Loucy (cell line): ENCODE results near the gene EP400.

Source experiments
- H2AFZ ChIP-seq: fragments of 200-600 bp; sonication (generic); 2 replicates; pipeline ENCODE4 v1.6.0; 2016; ENCODE audit warnings: antibody characterized with exemption, mild to moderate bottlenecking, low read length, moderate library complexity
- H3F3A ChIP-seq: fragments of 200-600 bp; 2 replicates; pipeline ENCODE4 v1.6.0; 2016; ENCODE audit warnings: antibody characterized with exemption, low read depth, mild to moderate bottlenecking
- H3K27me3 ChIP-seq: fragments of 200-600 bp; sonication (generic); 2 replicates; pipeline ENCODE4 v1.6.1; 2014; ENCODE audit warnings: low read length, mild to moderate bottlenecking; ENCODE audit not compliant: insufficient read depth, poor library complexity, severe bottlenecking
- H3K36me3 ChIP-seq: fragments of 200-600 bp; sonication (generic); 2 replicates; pipeline ENCODE4 v1.6.1; 2016; ENCODE audit warnings: low read length; ENCODE audit not compliant: insufficient read depth
- H3K4me1 ChIP-seq: fragments of 200-600 bp; sonication (generic); 2 replicates; pipeline ENCODE4 v1.5.1; 2014; ENCODE audit warnings: low read length, mild to moderate bottlenecking; ENCODE audit not compliant: insufficient read depth, poor library complexity, severe bottlenecking
- H3K4me2 ChIP-seq: fragments of 200-600 bp; sonication (generic); 2 replicates; pipeline ENCODE4 v1.6.0; 2014; ENCODE audit warnings: antibody characterized with exemption, low read length, low read depth, mild to moderate bottlenecking; ENCODE audit not compliant: poor library complexity, severe bottlenecking
- H3K4me3 ChIP-seq: fragments of 200-600 bp; sonication (generic); 2 replicates; pipeline ENCODE4 v1.5.1; 2014; ENCODE audit warnings: low read length, mild to moderate bottlenecking, mixed read lengths; ENCODE audit not compliant: poor library complexity, severe bottlenecking
- H3K79me2 ChIP-seq: fragments of 200-600 bp; sonication (generic); 2 replicates; pipeline ENCODE4 v1.6.1; 2014; ENCODE audit warnings: low read length; ENCODE audit not compliant: insufficient read depth
- H3K9ac ChIP-seq: fragments of 200-600 bp; sonication (generic); 2 replicates; pipeline ENCODE4 v1.6.0; 2014; ENCODE audit warnings: mild to moderate bottlenecking, low read depth, low read length, moderate library complexity; ENCODE audit not compliant: poor library complexity, severe bottlenecking
- H3K9me2 ChIP-seq: fragments of 200-600 bp; sonication (generic); replicated peaks from 2 replicates; pipeline ENCODE4 v1.6.1; 2016; ENCODE audit warnings: low read depth, low read length, mixed read lengths
- H3K9me3 ChIP-seq: fragments of 200-600 bp; sonication (generic); 2 replicates; pipeline ENCODE4 v1.6.1; 2014; ENCODE audit warnings: mild to moderate bottlenecking, antibody characterized with exemption, low read length, low read depth; ENCODE audit not compliant: insufficient read depth
- H4K20me1 ChIP-seq: fragments of 200-600 bp; sonication (generic); 2 replicates; pipeline ENCODE4 v1.6.0; 2014; ENCODE audit warnings: antibody characterized with exemption, low read length, mild to moderate bottlenecking; ENCODE audit not compliant: insufficient read depth, poor library complexity, severe bottlenecking
- EZH2phosphoT487 ChIP-seq: fragments of 200-600 bp; IDR thresholded peaks from 2 replicates; pipeline ENCODE4 v1.6.1; 2018; ENCODE audit warnings: antibody characterized with exemption, mild to moderate bottlenecking, moderate library complexity, borderline replicate concordance
- TF ChIP-seq, protein P1 (sequence below): fragments of 200-600 bp; sonication (generic); conservative IDR thresholded peaks from 2 replicates; pipeline ENCODE4 v1.5.1; 2014; ENCODE audit warnings: mild to moderate bottlenecking, antibody characterized with exemption, low read length

EP400 gene

GRCh38 chr12:131975228-131975627 lies 25.5 kb downstream of the EP400 start:
- H3K9ac ChIP-seq = no peak overlapping the region
- no peaks in the 10 kb centered on the region for H3K27me3 ChIP-seq
- H3K4me3 ChIP-seq = no peak overlapping the region
- peaks cover 82% of the 10 kb centered on the region for H3K79me2 ChIP-seq
- H3F3A ChIP-seq = no peaks in the 10 kb centered on the region
- no peak overlapping the region for H2AFZ ChIP-seq
- no peak for TF ChIP-seq EZH2phosphoT487
- TF ChIP-seq, protein P1, sequence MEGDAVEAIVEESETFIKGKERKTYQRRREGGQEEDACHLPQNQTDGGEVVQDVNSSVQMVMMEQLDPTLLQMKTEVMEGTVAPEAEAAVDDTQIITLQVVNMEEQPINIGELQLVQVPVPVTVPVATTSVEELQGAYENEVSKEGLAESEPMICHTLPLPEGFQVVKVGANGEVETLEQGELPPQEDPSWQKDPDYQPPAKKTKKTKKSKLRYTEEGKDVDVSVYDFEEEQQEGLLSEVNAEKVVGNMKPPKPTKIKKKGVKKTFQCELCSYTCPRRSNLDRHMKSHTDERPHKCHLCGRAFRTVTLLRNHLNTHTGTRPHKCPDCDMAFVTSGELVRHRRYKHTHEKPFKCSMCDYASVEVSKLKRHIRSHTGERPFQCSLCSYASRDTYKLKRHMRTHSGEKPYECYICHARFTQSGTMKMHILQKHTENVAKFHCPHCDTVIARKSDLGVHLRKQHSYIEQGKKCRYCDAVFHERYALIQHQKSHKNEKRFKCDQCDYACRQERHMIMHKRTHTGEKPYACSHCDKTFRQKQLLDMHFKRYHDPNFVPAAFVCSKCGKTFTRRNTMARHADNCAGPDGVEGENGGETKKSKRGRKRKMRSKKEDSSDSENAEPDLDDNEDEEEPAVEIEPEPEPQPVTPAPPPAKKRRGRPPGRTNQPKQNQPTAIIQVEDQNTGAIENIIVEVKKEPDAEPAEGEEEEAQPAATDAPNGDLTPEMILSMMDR = no peak
- H3K36me3 ChIP-seq = peaks cover 26% of the 10 kb centered on the region; the same call in 1 of the 2 replicates
- no peaks in the 10 kb centered on the region for H3K9me2 ChIP-seq
- H3K9me3 ChIP-seq = no peaks in the 10 kb centered on the region
- peaks cover 29% of the 10 kb centered on the region for H4K20me1 ChIP-seq
- no peak overlapping the region for H3K4me2 ChIP-seq
- H3K4me1 ChIP-seq = no peaks in the 10 kb centered on the region

DNA sequence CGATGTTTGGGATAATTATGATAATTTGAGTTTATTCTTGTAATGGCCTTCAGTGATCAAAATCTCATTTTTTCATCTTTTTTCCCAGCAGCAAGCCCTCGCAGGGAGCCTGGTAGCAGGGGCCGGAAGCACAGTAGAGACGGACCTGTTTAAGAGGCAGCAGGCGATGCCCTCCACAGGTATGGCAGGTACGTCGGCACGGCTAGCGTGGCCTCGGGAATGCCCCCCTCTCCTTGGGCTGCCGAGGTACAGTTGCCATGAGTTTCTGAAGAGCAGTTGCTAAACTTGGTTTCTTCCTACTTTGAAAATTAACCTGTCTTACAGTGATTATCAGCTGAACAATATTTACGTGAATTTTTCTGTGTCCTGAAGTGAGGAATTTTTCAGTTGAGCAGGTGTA lies 29.9 kb downstream of the EP400 start:
- no peaks in the 10 kb centered on the region for H3K9me3 ChIP-seq
- H3K4me1 ChIP-seq = no peaks in the 10 kb centered on the region
- no peak overlapping the region for H3K4me3 ChIP-seq
- H3K9ac ChIP-seq = no peak overlapping the region
- no peak overlapping the region for H2AFZ ChIP-seq
- peaks cover 17% of the 10 kb centered on the region for H4K20me1 ChIP-seq
- no peaks in the 10 kb centered on the region for H3K27me3 ChIP-seq
- H3K36me3 ChIP-seq = peaks cover 62% of the 10 kb centered on the region; the same call in 1 of the 2 replicates
- H3K4me2 ChIP-seq = no peak overlapping the region
- H3K9me2 ChIP-seq = no peaks in the 10 kb centered on the region
- H3K79me2 ChIP-seq = peaks cover 42% of the 10 kb centered on the region
- no peaks in the 10 kb centered on the region for H3F3A ChIP-seq
- TF ChIP-seq EZH2phosphoT487 = no peak
- TF ChIP-seq, protein P1 = no peak

DNA sequence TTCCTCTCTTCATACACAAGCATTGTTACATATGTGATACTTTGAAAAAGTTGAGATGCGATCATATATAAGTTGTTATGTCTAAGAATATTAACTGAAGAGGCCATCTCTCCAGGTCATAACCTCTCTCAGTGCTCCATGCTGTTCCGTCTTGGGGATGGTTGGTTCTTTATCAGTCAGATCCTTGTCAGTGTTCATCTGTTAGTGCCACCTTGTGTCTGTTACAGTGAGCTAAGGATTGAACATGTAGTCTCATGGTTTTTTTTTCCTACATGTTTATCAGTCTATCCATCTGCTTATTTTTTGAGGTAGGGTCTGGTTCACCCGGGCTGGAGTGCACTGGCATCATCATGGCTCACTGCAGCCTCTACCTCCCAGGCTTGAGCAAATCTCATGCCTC lies 30.5 kb downstream of the EP400 start:
- Histone ChIP-seq H3K27me3 (no peaks in the 10 kb centered on the region), H3K4me2 (no peak overlapping the region), H3K4me3 (no peak overlapping the region), H3K9me3 (no peaks in the 10 kb centered on the region), H2AFZ (no peak overlapping the region), H4K20me1 (peaks cover 17% of the 10 kb centered on the region), H3K79me2 (peaks cover 36% of the 10 kb centered on the region), H3K9me2 (no peaks in the 10 kb centered on the region), H3K9ac (no peak overlapping the region), H3F3A (no peaks in the 10 kb centered on the region), H3K4me1 (no peaks in the 10 kb centered on the region), H3K36me3 (peaks cover 69% of the 10 kb centered on the region; the same call in 1 of the 2 replicates)
- no peak for TF ChIP-seq EZH2phosphoT487
- TF ChIP-seq, protein P1 = peak; percentile 28; the same call in 1 of the 2 replicates
